ENCODE results near the gene RANBP9. TPM values are rescaled to one million over a fixed set of nuclear protein-coding genes. Genes with fewer than 3 reads are reported as not detected.

The RANBP9 gene
- total RNA-seq, 1 donor from 2014 or later: 52.4 TPM

DNA sequence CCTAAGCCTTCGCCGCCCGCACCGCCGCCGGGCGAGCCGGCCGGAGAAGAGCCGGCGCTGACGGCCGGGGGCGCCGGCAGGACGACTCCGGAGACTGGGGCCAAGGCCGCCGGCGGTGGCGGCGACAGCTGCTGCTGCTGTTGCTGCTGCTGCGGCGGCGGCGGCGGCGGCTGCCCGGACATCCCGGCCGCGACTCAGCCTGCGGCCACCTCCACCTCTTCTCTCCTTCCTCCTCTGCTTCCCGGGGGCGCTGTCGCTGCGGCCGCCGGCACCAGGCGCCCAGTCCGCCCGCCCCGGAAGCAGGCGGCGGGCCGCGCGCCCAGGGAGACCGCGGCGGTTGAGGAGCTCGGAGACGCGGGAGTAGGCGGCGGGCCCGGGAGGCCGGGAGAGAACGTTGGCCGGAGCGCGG is 307 bp downstream of the RANBP9 start:
- intact Hi-C loops (cut with micrococcal nuclease): loop anchor here (1.0 to 10.0 kb wide), 6 partner anchors 15 to 1536 kb away; partner anchors contain the start of genes CD83, JARID2 and SIRT5

GRCh38 chr6:13710552-13711323 is 897 bp downstream of the RANBP9 start:
- intact Hi-C loops (cut with micrococcal nuclease): loop anchor here (1.0 to 10.0 kb wide), 6 partner anchors 14 to 1537 kb away; partner anchors contain the start of genes CD83, JARID2 and SIRT5

DNA sequence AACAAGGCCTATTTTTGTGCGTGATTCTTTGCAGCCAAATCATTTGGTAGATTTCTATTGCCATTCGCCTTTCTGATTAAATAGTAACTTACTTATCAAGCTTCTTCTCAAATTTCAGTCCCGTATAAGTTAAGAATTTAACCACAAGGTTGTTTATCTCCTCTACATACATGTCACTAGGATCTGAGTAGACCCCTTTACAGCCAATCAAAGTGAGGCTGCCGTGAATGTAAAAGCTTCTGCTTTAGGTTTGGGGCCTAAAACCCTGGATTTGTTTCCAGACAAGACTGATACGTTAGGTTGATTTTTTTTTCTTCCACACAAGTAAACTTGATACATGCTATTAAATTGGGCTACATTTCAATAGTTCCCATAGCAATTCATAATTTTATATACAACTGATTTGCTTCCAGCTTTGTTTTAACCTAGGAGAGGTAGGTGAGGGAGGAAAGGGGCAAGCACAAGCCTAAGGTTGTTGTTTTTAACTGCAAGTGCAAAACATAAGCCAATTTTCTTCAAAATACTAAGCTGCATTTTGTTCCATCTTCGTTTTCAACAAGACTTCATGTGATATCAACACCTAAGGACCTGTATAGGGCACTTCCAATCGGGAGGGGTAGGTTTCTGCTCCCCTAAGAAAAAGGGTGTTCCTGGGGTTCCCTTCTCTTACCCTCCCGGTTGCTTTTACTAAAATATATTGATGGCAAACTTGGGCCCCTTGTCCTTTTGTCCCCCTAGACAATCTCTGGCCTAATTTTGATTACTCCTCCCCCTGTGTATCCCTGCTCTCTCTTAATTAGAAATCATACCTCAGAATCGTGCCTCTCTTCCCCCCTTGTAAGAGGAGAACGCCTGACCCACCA is 1.7 kb downstream of the RANBP9 start:
- intact Hi-C loops (cut with micrococcal nuclease): loop anchor here (2.0 to 10.0 kb wide), 6 partner anchors 13 to 1537 kb away; partner anchors contain the start of genes CD83 and JARID2

GRCh38 chr6:13708736-13709135 is 2.9 kb downstream of the RANBP9 start:
- intact Hi-C loops (cut with micrococcal nuclease): loop anchor here (2.0 kb wide), 1 partner anchor 40 kb away; no protein-coding TSS in a partner anchor

GRCh38 chr6:13703496-13703895 is 8.1 kb downstream of the RANBP9 start:
- intact Hi-C loops (cut with micrococcal nuclease): no loop called here

- intact Hi-C loops (cut with micrococcal nuclease): no loop called here
Observed at GRCh38 chr6:13702809-13703302, 8.8 kb downstream of the RANBP9 start.

- intact Hi-C loops (cut with micrococcal nuclease): no loop called here
Observed at GRCh38 chr6:13700232-13700631, 11.4 kb downstream of the RANBP9 start.

DNA sequence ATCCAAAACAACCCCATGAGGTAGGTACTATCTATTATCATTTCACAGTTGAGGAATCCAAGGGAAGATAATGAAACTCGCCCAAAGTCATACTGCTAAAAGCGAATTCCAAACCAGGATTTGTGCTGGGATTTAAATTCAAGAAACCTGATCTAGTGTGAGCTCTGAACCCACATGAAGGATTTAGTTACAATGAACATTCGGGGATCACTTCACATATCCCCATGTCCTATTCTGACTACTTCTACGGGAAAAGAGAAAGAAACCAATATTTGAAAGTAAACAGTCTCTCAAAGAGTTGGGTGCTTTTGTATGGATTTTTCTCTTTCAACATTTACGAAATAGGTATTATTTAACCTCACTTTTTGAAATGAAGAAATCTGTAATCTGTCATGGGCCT is 12.9 kb downstream of the RANBP9 start:
- intact Hi-C loops (cut with micrococcal nuclease): no loop called here

GRCh38 chr6:13697857-13698256 is 13.8 kb downstream of the RANBP9 start:
- intact Hi-C loops (cut with micrococcal nuclease): loop anchor here (2.0 kb wide), 1 partner anchor 13 kb away; the partner anchor contains the start of gene RANBP9

DNA sequence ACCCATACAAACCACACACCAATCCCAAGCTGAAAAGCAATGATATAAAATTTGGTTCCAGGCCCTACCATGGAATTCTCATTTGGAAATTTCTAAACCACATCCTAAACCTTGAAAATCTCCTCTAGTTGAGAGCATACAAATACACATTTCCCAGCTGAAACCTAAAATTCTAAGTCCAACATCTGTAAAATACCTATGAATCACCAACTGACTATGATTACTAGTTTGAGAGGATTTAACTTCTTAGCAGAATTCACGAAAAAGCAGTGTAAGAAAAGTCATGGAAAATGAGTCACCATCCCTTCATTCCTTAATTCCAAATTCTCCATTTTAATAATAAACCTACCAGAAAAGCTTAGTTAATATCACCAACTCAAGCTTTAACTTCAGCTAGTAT is 15.4 kb downstream of the RANBP9 start:
- intact Hi-C loops (cut with micrococcal nuclease): loop anchor here (2.0 kb wide), 1 partner anchor 15 kb away; the partner anchor contains the start of gene RANBP9

DNA sequence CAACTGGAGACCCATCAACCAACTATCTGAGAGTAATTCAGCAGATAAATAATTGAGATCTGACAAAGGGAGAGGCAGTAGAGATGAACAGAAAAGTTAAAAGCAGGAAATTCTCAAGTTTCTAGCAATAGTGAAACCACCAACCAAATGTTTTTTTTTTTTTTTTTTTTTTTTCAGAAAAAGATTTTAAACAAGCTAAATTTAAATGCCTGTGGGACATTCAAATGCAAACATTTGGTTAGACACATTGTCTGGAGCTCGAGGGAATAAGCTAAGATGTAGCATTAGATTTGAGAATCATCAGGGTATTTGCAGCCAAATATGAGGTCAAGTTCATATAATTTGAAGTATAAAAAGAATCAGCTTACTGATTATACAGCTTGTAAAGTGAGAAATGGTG is 16.4 kb downstream of the RANBP9 start:
- intact Hi-C loops (cut with micrococcal nuclease): no loop called here

GRCh38 chr6:13694562-13694961 is 17.1 kb downstream of the RANBP9 start:
- intact Hi-C loops (cut with micrococcal nuclease): no loop called here

GRCh38 chr6:13689511-13690256 is 22.0 kb downstream of the RANBP9 start:
- intact Hi-C loops (cut with micrococcal nuclease): no loop called here

DNA sequence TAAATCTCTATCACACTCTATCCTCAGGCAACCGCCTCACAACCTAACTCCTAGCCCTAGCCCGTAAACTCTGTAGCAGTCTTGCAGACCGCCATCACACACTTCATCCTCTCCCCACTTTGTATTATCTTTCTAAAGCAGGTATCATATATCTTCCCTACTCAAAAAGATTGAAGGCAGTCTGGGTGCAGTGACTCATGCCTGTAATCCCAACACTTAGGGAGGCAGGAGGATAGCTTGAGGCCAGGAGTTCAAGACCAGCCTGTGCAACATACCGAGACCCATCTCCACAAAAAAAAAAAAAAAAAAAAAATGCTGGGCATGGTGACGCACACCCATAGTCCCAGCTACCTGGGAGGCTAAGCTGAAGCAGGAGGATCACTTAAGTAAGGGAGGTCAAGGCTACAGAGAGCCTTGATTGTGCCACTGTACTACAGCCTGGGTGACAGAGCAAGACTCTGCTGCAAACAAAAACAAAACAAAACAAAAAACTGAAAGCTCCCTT is 22.9 kb downstream of the RANBP9 start:
- intact Hi-C loops (cut with micrococcal nuclease): no loop called here

GRCh38 chr6:13687917-13688351 is 23.7 kb downstream of the RANBP9 start:
- intact Hi-C loops (cut with micrococcal nuclease): no loop called here

- intact Hi-C loops (cut with micrococcal nuclease): no loop called here
Observed at GRCh38 chr6:13684855-13685254, 26.8 kb downstream of the RANBP9 start.

DNA sequence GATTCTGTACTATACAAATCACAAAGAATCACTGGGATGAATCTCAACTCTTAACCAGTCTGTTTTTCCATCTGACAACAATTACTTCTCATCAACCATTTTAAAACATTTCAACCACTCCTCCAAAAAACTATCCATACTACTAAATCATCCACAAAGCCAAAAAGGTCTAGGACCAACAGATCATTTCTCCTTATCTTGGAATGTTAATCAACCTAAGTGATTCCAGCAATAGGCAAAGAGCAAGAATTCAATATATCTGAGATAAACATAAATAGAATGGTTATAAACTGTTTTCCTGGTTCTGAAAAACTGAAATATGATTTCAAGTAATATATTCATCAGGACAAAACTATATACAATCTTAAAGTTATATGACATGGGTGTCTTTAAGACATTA is 28.6 kb downstream of the RANBP9 start:
- intact Hi-C loops (cut with micrococcal nuclease): no loop called here

DNA sequence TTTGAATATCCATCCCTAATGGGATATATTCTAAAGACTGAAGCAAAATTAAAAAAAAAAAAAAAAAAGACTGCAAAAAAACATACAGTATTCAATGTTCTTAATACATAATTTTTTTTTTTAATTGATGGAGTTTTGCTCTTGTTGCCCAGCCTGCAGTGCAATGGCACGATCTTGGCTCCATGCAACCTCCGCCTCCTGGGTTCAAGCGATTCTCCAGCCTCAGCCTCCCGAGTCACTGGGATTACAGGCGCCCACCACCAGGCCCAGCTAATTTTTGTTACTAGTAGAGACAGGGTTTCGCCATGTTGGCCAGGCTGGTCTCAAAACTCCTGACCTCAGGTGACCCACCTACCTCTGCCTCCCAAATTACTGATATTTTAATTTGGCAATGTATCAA is 29.3 kb downstream of the RANBP9 start:
- intact Hi-C loops (cut with micrococcal nuclease): no loop called here

DNA sequence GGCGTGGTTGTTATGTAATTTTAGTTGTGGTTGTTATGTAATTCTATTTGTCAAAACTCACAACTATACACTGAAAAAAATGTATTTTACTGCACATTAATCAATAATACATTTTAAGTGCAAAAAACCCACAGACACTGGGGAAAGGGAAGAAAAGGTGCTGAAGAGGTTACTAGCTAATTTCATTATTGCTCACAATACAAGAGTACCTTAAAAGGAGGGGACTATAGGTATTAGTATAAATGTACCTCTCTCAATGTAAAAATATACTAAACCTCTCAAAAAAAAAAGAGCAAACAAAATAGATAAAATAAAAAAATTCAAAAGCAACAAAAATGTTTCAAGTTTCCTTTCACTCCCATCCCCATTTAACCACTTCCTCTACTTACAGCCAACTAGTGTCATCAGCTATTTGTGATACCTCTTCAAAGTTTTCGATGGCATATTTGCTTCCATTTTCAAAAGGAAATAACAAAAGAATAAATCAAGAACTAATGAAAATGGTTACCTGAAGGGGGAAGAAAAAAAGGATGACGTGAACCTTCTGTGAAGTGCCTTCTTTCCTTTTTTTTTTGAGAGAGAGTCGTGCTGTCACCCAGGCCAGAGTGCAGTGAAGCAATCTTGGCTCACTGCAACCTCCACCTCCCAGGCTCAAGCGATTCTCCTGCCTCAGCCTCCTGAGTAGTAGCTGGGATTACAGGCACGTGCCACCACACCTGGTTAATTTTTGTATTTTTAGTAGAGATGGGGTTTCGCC is 30.2 kb downstream of the RANBP9 start:
- intact Hi-C loops (cut with micrococcal nuclease): loop anchor here (1.0 kb wide), 1 partner anchor 31 kb away; no protein-coding TSS in a partner anchor

DNA sequence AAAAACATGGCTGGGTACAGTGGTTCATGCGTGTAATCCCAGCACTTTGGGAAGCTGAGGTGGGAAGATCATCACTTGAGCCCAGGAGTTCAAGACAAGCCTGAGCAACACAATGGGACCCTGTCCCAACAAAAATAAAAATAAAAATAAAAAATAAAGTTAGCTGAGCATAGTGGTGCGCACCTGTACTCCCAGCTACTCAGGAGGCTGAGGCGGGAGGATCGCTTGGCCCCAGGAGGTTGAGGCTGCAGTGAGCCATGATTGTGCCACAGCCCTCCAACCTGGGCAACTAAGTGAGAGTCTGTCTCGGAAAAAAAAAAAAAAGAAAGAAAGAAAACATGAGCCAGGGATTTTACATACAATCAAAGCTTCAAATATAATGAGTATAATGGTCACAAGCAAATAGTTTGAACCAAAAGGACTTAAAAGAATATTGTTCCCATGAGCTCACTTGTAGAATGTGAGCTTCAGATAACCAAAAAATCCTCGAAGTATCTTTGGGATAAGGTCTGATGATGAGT is 31.1 kb downstream of the RANBP9 start:
- intact Hi-C loops (cut with micrococcal nuclease): no loop called here
